ENCODE results near the gene TMPRSS3. TPM values are rescaled to one million over a fixed set of nuclear protein-coding genes. Genes with fewer than 3 reads are reported as not detected.
"Not testable (repeated sequence)": the region's sequence is repeated elsewhere in the genome, so short reads cannot be mapped to it uniquely, and the experiment has no call there.

Gene TMPRSS3
- total RNA-seq, 1 donor from 2014 or later = 4.1 TPM

GRCh38 chr21:42411197-42411869 lies 15.5 kb upstream of the TMPRSS3 start:
- Histone ChIP-seq H3K36me3 (ENCODE audit: control insufficient read depth, insufficient read depth, low read length) (no peaks in the 10 kb centered on the region), H3K4me3 (ENCODE audit: low read depth, low read length) (no peak overlapping the region), H3K27me3 (ENCODE audit: control insufficient read depth, insufficient read depth, low read length) (no peaks in the 10 kb centered on the region)
- DNase-seq (ENCODE audit: low read depth) = no peak
- TF ChIP-seq, protein P1, sequence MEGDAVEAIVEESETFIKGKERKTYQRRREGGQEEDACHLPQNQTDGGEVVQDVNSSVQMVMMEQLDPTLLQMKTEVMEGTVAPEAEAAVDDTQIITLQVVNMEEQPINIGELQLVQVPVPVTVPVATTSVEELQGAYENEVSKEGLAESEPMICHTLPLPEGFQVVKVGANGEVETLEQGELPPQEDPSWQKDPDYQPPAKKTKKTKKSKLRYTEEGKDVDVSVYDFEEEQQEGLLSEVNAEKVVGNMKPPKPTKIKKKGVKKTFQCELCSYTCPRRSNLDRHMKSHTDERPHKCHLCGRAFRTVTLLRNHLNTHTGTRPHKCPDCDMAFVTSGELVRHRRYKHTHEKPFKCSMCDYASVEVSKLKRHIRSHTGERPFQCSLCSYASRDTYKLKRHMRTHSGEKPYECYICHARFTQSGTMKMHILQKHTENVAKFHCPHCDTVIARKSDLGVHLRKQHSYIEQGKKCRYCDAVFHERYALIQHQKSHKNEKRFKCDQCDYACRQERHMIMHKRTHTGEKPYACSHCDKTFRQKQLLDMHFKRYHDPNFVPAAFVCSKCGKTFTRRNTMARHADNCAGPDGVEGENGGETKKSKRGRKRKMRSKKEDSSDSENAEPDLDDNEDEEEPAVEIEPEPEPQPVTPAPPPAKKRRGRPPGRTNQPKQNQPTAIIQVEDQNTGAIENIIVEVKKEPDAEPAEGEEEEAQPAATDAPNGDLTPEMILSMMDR (IDR thresholded peaks at IDR 0.05; ENCODE audit: insufficient read depth, low read length, poor library complexity, severe bottlenecking) = no peak

- Histone ChIP-seq H3K27me3 (ENCODE audit: control insufficient read depth, insufficient read depth, low read length) (no peaks in the 10 kb centered on the region), H3K4me3 (ENCODE audit: low read depth, low read length) (no peak overlapping the region), H3K36me3 (ENCODE audit: control insufficient read depth, insufficient read depth, low read length) (no peaks in the 10 kb centered on the region)
- no peak for DNase-seq (ENCODE audit: low read depth)
- TF ChIP-seq, protein P1 (IDR thresholded peaks at IDR 0.05; ENCODE audit: insufficient read depth, low read length, poor library complexity, severe bottlenecking) = no peak
Observed at GRCh38 chr21:42409366-42409765, 13.5 kb upstream of the TMPRSS3 start.

GRCh38 chr21:42408718-42409117 lies 12.9 kb upstream of the TMPRSS3 start:
- not testable (repeated sequence) for H3K4me3 ChIP-seq (ENCODE audit: low read depth, low read length); DNase-seq (ENCODE audit: low read depth); H3K36me3 ChIP-seq (ENCODE audit: control insufficient read depth, insufficient read depth, low read length); H3K27me3 ChIP-seq (ENCODE audit: control insufficient read depth, insufficient read depth, low read length)

GRCh38 chr21:42407476-42407875 lies 11.6 kb upstream of the TMPRSS3 start:
- TF ChIP-seq, protein P1 (IDR thresholded peaks at IDR 0.05; ENCODE audit: insufficient read depth, low read length, poor library complexity, severe bottlenecking) = no peak
- no peak for DNase-seq (ENCODE audit: low read depth)
- no peaks in the 10 kb centered on the region for H3K36me3 ChIP-seq (ENCODE audit: control insufficient read depth, insufficient read depth, low read length)
- no peaks in the 10 kb centered on the region for H3K27me3 ChIP-seq (ENCODE audit: control insufficient read depth, insufficient read depth, low read length)
- no peak overlapping the region for H3K4me3 ChIP-seq (ENCODE audit: low read depth, low read length)

GRCh38 chr21:42406866-42407265 lies 11.0 kb upstream of the TMPRSS3 start:
- no peaks in the 10 kb centered on the region for H3K27me3 ChIP-seq (ENCODE audit: control insufficient read depth, insufficient read depth, low read length)
- DNase-seq (ENCODE audit: low read depth) = no peak
- H3K4me3 ChIP-seq (ENCODE audit: low read depth, low read length) = no peak overlapping the region
- no peaks in the 10 kb centered on the region for H3K36me3 ChIP-seq (ENCODE audit: control insufficient read depth, insufficient read depth, low read length)
- TF ChIP-seq, protein P1 (IDR thresholded peaks at IDR 0.05; ENCODE audit: insufficient read depth, low read length, poor library complexity, severe bottlenecking) = no peak

DNA sequence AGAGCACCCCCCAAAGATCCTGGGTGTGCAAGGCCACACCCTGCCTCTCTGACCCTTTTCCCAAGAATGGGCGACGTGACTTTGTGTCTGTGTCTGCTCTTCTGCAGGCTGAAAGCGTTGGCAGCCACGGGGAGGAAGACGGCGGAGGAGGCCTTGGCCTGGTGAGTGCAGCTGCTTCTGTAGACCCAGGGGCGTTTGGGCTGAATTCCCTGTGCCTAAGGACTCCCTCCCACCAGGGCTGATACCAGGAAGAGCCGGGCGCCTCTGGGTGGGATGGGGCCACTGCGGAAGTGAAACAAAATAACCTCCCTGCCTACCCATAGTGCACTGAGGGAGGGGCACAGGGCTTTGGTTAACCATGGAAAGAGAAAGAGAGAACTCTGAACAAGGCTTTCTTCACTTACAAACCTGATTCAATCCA lies 10.4 kb upstream of the TMPRSS3 start:
- Histone ChIP-seq H3K36me3 (ENCODE audit: control insufficient read depth, insufficient read depth, low read length) (no peaks in the 10 kb centered on the region), H3K27me3 (ENCODE audit: control insufficient read depth, insufficient read depth, low read length) (no peaks in the 10 kb centered on the region), H3K4me3 (ENCODE audit: low read depth, low read length) (no peak overlapping the region)
- DNase-seq (ENCODE audit: low read depth) = no peak
- TF ChIP-seq, protein P1 (IDR thresholded peaks at IDR 0.05; ENCODE audit: insufficient read depth, low read length, poor library complexity, severe bottlenecking) = no peak
